Measurements from ENCODE around the gene GLRA1. TPM values are rescaled to one million over a fixed set of nuclear protein-coding genes. Genes with fewer than 3 reads are reported as not detected.

Gene GLRA1
- polyA plus RNA-seq, 1 donor (not counting 4 experiments of a cell fraction or from before 2014, with no cell fraction given): not detected

DNA sequence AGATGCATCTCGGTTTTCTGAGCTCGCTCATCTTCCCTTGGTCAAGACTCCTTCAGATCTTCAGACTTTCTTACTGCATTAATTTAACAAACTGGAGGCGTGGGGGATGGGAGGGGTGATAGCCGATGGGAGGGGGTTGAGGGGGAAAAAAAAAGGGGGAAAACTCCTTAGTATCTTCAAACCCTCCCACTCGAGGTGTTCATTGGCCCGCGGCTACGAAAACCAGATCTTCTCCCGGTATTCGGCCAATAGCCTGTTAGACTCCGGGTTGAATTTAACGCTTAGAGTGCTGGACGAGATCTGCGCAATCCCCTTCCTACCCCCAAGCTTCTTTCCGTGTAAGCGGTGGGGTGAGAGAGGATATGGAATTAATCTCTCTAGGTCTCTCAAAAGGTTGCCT, 689 bp upstream of the GLRA1 start:
- Histone ChIP-seq H3K79me2 (ENCODE audit: control insufficient read depth, insufficient read depth, low read length) (no peaks in the 10 kb centered on the region), H3K9me1 (ENCODE audit: control insufficient read depth, extremely low read depth, insufficient read depth, low read length) (no peaks in the 10 kb centered on the region), H3K27me3 (ENCODE audit: control insufficient read depth, extremely low read depth, insufficient read depth, low read length) (peaks cover 15% of the 10 kb centered on the region), H3K27ac (ENCODE audit: control insufficient read depth, insufficient read depth, low read length) (no peak overlapping the region), H3K4me3 (ENCODE audit: control insufficient read depth in 2 of 3, extremely low read depth in 1 of 3, insufficient read depth in 2 of 3, low read depth in 1 of 3, low read length in 3 of 3) (no peak overlapping the region), H2AFZ (ENCODE audit: control insufficient read depth, low read length) (no peak overlapping the region), H3K4me1 (ENCODE audit: control insufficient read depth, extremely low read depth, insufficient read depth, low read length) (no peaks in the 10 kb centered on the region), H3K9me3 (ENCODE audit: control insufficient read depth, low read depth, low read length) (no peaks in the 10 kb centered on the region), H3K36me3 (ENCODE audit: control insufficient read depth in 2 of 2, extremely low read depth in 1 of 2, insufficient read depth in 2 of 2, low read length in 2 of 2) (no peaks in the 10 kb centered on the region), H3K4me2 (ENCODE audit: control insufficient read depth, extremely low read depth, insufficient read depth, low read depth, low read length) (no peak overlapping the region), H4K20me1 (ENCODE audit: control insufficient read depth, extremely low read depth, insufficient read depth, low read length) (no peaks in the 10 kb centered on the region), H3K9ac (ENCODE audit: control insufficient read depth, extremely low read depth, insufficient read depth, low read length) (no peak overlapping the region)
- DNase-seq (ENCODE audit: low read depth, low spot score) (no peak), FAIRE-seq (no peak)
- dilution Hi-C loops (cut with MboI; ENCODE audit: extremely low pct_ligation_motif_present, low sequenced_read_pairs): no loop called here
- no peak for TF ChIP-seq CTCF (optimal IDR thresholded peaks at IDR 0.05 in 1 of 3, IDR thresholded peaks at IDR 0.05 in 1 of 3, conservative IDR thresholded peaks at IDR 0.05 in 1 of 3; ENCODE audit: extremely low read depth in 1 of 3, insufficient read depth in 2 of 3, low read length in 3 of 3)
- no peak for TF ChIP-seq EZH2 (IDR thresholded peaks at IDR 0.05; ENCODE audit: low read length)

GRCh38 chr5:151923866-151924476, 680 bp downstream of the GLRA1 start:
- no peak for FAIRE-seq

More at GRCh38 chr5:151923866-151924476, 680 bp downstream of the GLRA1 start:
- Histone ChIP-seq H3K4me2 (ENCODE audit: control insufficient read depth, extremely low read depth, insufficient read depth, low read depth, low read length) (no peak overlapping the region), H3K79me2 (ENCODE audit: control insufficient read depth, insufficient read depth, low read length) (no peaks in the 10 kb centered on the region), H4K20me1 (ENCODE audit: control insufficient read depth, extremely low read depth, insufficient read depth, low read length) (no peaks in the 10 kb centered on the region), H3K4me3 (ENCODE audit: control insufficient read depth in 2 of 3, extremely low read depth in 1 of 3, insufficient read depth in 2 of 3, low read depth in 1 of 3, low read length in 3 of 3) (no peak overlapping the region), H3K9ac (ENCODE audit: control insufficient read depth, extremely low read depth, insufficient read depth, low read length) (no peak overlapping the region), H3K27ac (ENCODE audit: control insufficient read depth, insufficient read depth, low read length) (no peak overlapping the region), H3K9me1 (ENCODE audit: control insufficient read depth, extremely low read depth, insufficient read depth, low read length) (no peaks in the 10 kb centered on the region), H3K9me3 (ENCODE audit: control insufficient read depth, low read depth, low read length) (no peaks in the 10 kb centered on the region), H2AFZ (ENCODE audit: control insufficient read depth, low read length) (no peak overlapping the region), H3K27me3 (ENCODE audit: control insufficient read depth, extremely low read depth, insufficient read depth, low read length) (peaks cover 15% of the 10 kb centered on the region), H3K4me1 (ENCODE audit: control insufficient read depth, extremely low read depth, insufficient read depth, low read length) (no peaks in the 10 kb centered on the region), H3K36me3 (ENCODE audit: control insufficient read depth in 2 of 2, extremely low read depth in 1 of 2, insufficient read depth in 2 of 2, low read length in 2 of 2) (no peaks in the 10 kb centered on the region)
- DNase-seq (ENCODE audit: low read depth, low spot score): no peak
- dilution Hi-C loops (cut with MboI; ENCODE audit: extremely low pct_ligation_motif_present, low sequenced_read_pairs): no loop called here
- TF ChIP-seq CTCF (optimal IDR thresholded peaks at IDR 0.05 in 1 of 3, IDR thresholded peaks at IDR 0.05 in 1 of 3, conservative IDR thresholded peaks at IDR 0.05 in 1 of 3; ENCODE audit: extremely low read depth in 1 of 3, insufficient read depth in 2 of 3, low read length in 3 of 3) (peak; percentile 57 to 77 (median 58)), EZH2 (IDR thresholded peaks at IDR 0.05; ENCODE audit: low read length) (no peak)
